SK-N-SH (cell line): ENCODE data around the gene MTA3. TPM values are rescaled to one million over a fixed set of nuclear protein-coding genes. Genes with fewer than 3 reads are reported as not detected.

Experiments used
- CTCF ChIA-PET: fragments of 300-600, 350-600 bp; formaldehyde crosslinking; extraction: SDS; loops from one replicate; lab custom pipeline; 2021; lab: Yijun Ruan, JAX
- POLR2A ChIA-PET: fragments of 350-600 bp; sonication (Branson Sonifier 250); formaldehyde crosslinking; extraction: SDS; loops from one replicate; lab custom pipeline; 2020; ENCODE audit warnings: antibody characterized with exemption, inconsistent platforms; lab: Yijun Ruan, JAX
- DNase-seq: peaks from one replicate; pipeline ENCODE4 v3.0.0; 2012
- H2AFZ ChIP-seq: fragments of 200-600 bp; sonication (generic); 2 replicates; pipeline ENCODE4 v1.8.1; 2016; ENCODE audit warnings: antibody characterized with exemption, mild to moderate bottlenecking, low read depth
- H3F3A ChIP-seq: fragments of 200-600 bp; sonication (generic); replicated peaks from 2 replicates; pipeline ENCODE3; 2016; ENCODE audit warnings: antibody characterized with exemption, mild to moderate bottlenecking; ENCODE audit not compliant: insufficient read depth
- H3K27ac ChIP-seq, 2 experiments: fragments of 200-500 bp in 1 of 2; fragments of 200-600 bp in 1 of 2; sonication (Bioruptor generic) in 1 of 2; sonication (generic), shearing (Covaris generic) in 1 of 2; 2 replicates each; pipeline versions ENCODE4 v1.5.1 to v1.6.1; 2014 to 2016; ENCODE audit warnings: low read depth in 2 of 2, inconsistent platforms in 1 of 2, low read length in 1 of 2, mild to moderate bottlenecking in 1 of 2, mixed read lengths in 1 of 2
- H3K27me3 ChIP-seq: fragments of 200-600 bp; sonication (generic), shearing (Covaris generic); 2 replicates; pipeline ENCODE4 v1.6.1; 2016; ENCODE audit warnings: mixed run types; ENCODE audit not compliant: insufficient read depth
- H3K36me3 ChIP-seq, 2 experiments: fragments of 200-500 bp in 1 of 2; fragments of 200-600 bp in 1 of 2; sonication (Bioruptor generic) in 1 of 2; sonication (generic) in 1 of 2; replicated peaks in 1 of 2; 2 replicates each; pipeline versions ENCODE3 to v1.5.1; 2014 to 2016; ENCODE audit warnings: low read length in 1 of 2, mild to moderate bottlenecking in 1 of 2; ENCODE audit not compliant: insufficient read depth in 2 of 2, control insufficient read depth in 1 of 2
- H3K4me1 ChIP-seq, 2 experiments: fragments of 200-500 bp in 1 of 2; fragments of 200-600 bp in 1 of 2; sonication (Bioruptor generic) in 1 of 2; sonication (generic), shearing (Covaris generic) in 1 of 2; 2 replicates each; pipeline versions ENCODE4 v1.5.1 to v1.6.1; 2014 to 2016; ENCODE audit warnings: low read depth in 1 of 2, low read length in 1 of 2, mixed run types in 1 of 2; ENCODE audit not compliant: insufficient read depth in 2 of 2, control insufficient read depth in 1 of 2
- H3K4me2 ChIP-seq: fragments of 200-600 bp; sonication (generic), shearing (Covaris generic); 2 replicates; pipeline ENCODE4 v1.6.1; 2017; ENCODE audit warnings: mixed run types
- H3K4me3 ChIP-seq, 2 experiments: fragments of 200-500 bp in 1 of 2; fragments of 200-600 bp in 1 of 2; sonication (Bioruptor generic) in 1 of 2; sonication (generic), shearing (Covaris generic) in 1 of 2; 2 replicates each; pipeline versions ENCODE4 v1.5.1 to v1.8.1; 2014 to 2016; ENCODE audit warnings: low read depth in 2 of 2, inconsistent platforms in 1 of 2, low read length in 1 of 2, mild to moderate bottlenecking in 1 of 2, mixed read lengths in 1 of 2, moderate library complexity in 1 of 2
- H3K79me2 ChIP-seq: fragments of 200-600 bp; sonication (generic); 2 replicates; pipeline ENCODE4 v1.8.1; 2017; ENCODE audit warnings: mild to moderate bottlenecking; ENCODE audit not compliant: insufficient read depth
- H3K9ac ChIP-seq: fragments of 200-600 bp; sonication (generic); 2 replicates; pipeline ENCODE4 v1.6.1; 2017; ENCODE audit warnings: mixed run types
- H3K9me2 ChIP-seq: fragments of 200-600 bp; sonication (generic); 2 replicates; pipeline ENCODE4 v1.6.1; 2017; ENCODE audit warnings: mixed run types
- H3K9me3 ChIP-seq: fragments of 200-600 bp; sonication (generic); 2 replicates; pipeline ENCODE4 v1.6.1; 2017; ENCODE audit warnings: mixed run types, mild to moderate bottlenecking, moderate library complexity
- H4K20me1 ChIP-seq: fragments of 200-600 bp; sonication (generic); 2 replicates; pipeline ENCODE4 v1.6.1; 2017; ENCODE audit warnings: mild to moderate bottlenecking, mixed run types; ENCODE audit not compliant: insufficient read depth
- CHD2 ChIP-seq: fragments of 150-350 bp; IDR thresholded peaks from 2 replicates; pipeline ENCODE4 v1.6.1; 2018; ENCODE audit warnings: low read length; ENCODE audit not compliant: partially characterized antibody
- EP300 ChIP-seq, 2 experiments: IDR thresholded peaks; 2 replicates each; pipeline versions ENCODE4 v1.4.0 to v1.6.1; 2012; ENCODE audit warnings: borderline replicate concordance in 1 of 2, low read depth in 1 of 2, low read length in 1 of 2
- EZH2phosphoT487 ChIP-seq: fragments of 200-600 bp; sonication (generic); IDR thresholded peaks from 2 replicates; pipeline ENCODE4 v1.6.1; 2017; ENCODE audit warnings: low read depth, mixed run types, mild to moderate bottlenecking, antibody characterized with exemption, moderate library complexity, borderline replicate concordance
- FOXJ3 ChIP-seq: sonication (generic); formaldehyde crosslinking; IDR thresholded peaks from 2 replicates; pipeline ENCODE4 v1.5.1; 2020; ENCODE audit warnings: mild to moderate bottlenecking, missing genetic modification reagents
- FOXM1 ChIP-seq: IDR thresholded peaks from 2 replicates; pipeline ENCODE4 v1.4.0; 2012; ENCODE audit warnings: low read depth, mild to moderate bottlenecking
- GABPA ChIP-seq: IDR thresholded peaks from 2 replicates; pipeline ENCODE4 v1.4.0; 2012; ENCODE audit warnings: low read depth, mild to moderate bottlenecking
- GATA2 ChIP-seq: sonication (generic); formaldehyde crosslinking; IDR thresholded peaks from 2 replicates; pipeline ENCODE4 v1.5.0; 2020; ENCODE audit warnings: mild to moderate bottlenecking, missing genetic modification reagents
- JUND ChIP-seq: IDR thresholded peaks from 2 replicates; pipeline ENCODE4 v1.4.0; 2012
- MEF2A ChIP-seq: IDR thresholded peaks from 2 replicates; pipeline ENCODE4 v1.4.0; 2012; ENCODE audit warnings: low read depth, borderline replicate concordance
- MXI1 ChIP-seq: IDR thresholded peaks from 2 replicates; pipeline ENCODE4 v1.6.1; 2012; ENCODE audit warnings: mild to moderate bottlenecking, low read depth, low read length, improper control_type of control experiment
- NFIC ChIP-seq: IDR thresholded peaks from 2 replicates; pipeline ENCODE4 v1.4.0; 2012; ENCODE audit warnings: borderline replicate concordance
- NRF1 ChIP-seq: IDR thresholded peaks from 2 replicates; pipeline ENCODE4 v1.6.1; 2012; ENCODE audit warnings: low read depth, mild to moderate bottlenecking, low read length
- POLR2AphosphoS5 ChIP-seq: IDR thresholded peaks from 2 replicates; pipeline ENCODE4 v1.6.1; 2012; ENCODE audit warnings: low read depth, low read length
- RAD21 ChIP-seq: IDR thresholded peaks from 2 replicates; pipeline ENCODE4 v1.6.1; 2012; ENCODE audit warnings: mild to moderate bottlenecking, low read length
- RXRA ChIP-seq: IDR thresholded peaks from 2 replicates; pipeline ENCODE4 v1.4.0; 2012; ENCODE audit warnings: low read depth, mild to moderate bottlenecking, borderline replicate concordance
- TAF1 ChIP-seq: IDR thresholded peaks from 2 replicates; pipeline ENCODE4 v1.6.1; 2012; ENCODE audit warnings: low read depth, mild to moderate bottlenecking, low read length, moderate library complexity, borderline replicate concordance
- TCF12 ChIP-seq: IDR thresholded peaks from 2 replicates; pipeline ENCODE4 v1.4.0; 2012
- YY1 ChIP-seq: IDR thresholded peaks from 2 replicates; pipeline ENCODE4 v1.4.0; 2012; ENCODE audit warnings: low read depth, mild to moderate bottlenecking
- WGBS: methylation state at CpG from one replicate; pipeline ENCODE4 v1.1.6; 2017; ENCODE audit warnings: low lambda C conversion rate; 5-methylcytosine and 5-hydroxymethylcytosine counted together
- polyA plus RNA-seq, 3 experiments: library from polyadenylated mRNA; depleted of rRNA; stranded (reverse); fragments of >200 nt; gene quantifications; 2 replicates each; pipeline ENCODE4 v1.2.3, GENCODE V29; 2012
- TF ChIP-seq, protein P1 (sequence below): fragments of 150-350 bp; IDR thresholded peaks from 2 replicates; pipeline ENCODE4 v1.6.1; 2016; ENCODE audit warnings: mild to moderate bottlenecking, low read depth, low read length
- TF ChIP-seq, protein P2 (sequence below): IDR thresholded peaks from 2 replicates; pipeline ENCODE4 v1.4.0; 2012; ENCODE audit warnings: low read depth, borderline replicate concordance
- TF ChIP-seq, protein P3 (sequence below): fragments of 200-600 bp; sonication (generic); IDR thresholded peaks from 2 replicates; pipeline ENCODE4 v1.6.1; 2017; ENCODE audit warnings: antibody characterized with exemption, mild to moderate bottlenecking, moderate library complexity
- TF ChIP-seq, protein P4 (sequence below): IDR thresholded peaks from 2 replicates; pipeline ENCODE4 v1.4.0; 2012; ENCODE audit warnings: low read depth

Gene MTA3
- polyA plus RNA-seq, 1 of the 3 experiments (the other 2 are of a cell fraction) = 30.8 TPM

DNA sequence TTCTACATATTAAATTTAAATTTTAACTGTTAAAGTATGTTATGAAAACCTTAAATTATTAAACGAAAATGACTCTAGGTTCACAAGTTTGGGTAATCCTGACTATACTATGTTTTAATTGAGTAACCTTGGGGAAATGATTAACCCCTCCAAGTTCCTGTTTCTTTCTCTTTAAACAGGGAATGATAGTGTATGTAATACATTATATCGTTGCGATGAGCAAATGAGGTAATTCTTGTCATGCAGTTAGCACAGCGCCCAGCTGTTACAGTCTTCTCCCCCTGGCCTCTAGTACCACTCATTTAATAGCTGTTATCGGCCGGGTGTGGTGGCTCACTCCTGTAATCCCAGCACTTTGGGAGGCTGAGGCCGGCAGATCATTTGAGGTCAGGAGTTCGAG lies 80.4 kb downstream of the MTA3 start:
- H3K9me2 ChIP-seq = no peaks in the 10 kb centered on the region
- 98% methylated on average over 8 of the region's 8 CpGs for WGBS
- CTCF ChIA-PET = interaction anchor here (0.7 to 1.8 kb wide), 2 partner anchors 15 to 18 kb away, joined by 4 to 13 read pairs; no protein-coding TSS in a partner anchor

DNA sequence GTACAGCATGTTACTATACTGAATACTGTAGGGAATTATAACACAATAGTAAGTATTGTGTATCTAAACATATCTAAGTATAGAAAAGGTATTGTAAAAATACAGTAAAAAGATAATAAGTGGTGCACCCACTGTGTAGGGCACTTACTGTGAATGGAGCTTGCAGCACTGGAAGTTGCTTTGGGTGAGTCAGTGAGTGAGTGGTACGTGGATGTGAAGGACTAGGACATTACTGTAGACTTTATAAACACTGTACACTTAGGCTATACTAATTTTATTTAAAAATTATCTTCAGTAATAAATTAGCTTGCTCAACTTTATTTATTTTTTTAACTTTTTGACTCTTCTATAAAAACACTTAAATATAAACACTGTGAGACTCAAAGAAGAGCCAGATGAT lies 82.6 kb downstream of the MTA3 start:
- Histone ChIP-seq H3F3A (no peaks in the 10 kb centered on the region), H3K9me3 (no peaks in the 10 kb centered on the region), H3K27me3 (no peaks in the 10 kb centered on the region), H3K4me2 (no peak overlapping the region), H3K36me3 (peaks cover 8 to 17% of the 10 kb centered on the region in 2 experiments), H3K9ac (no peak overlapping the region), H3K27ac (no peak overlapping the region)
- TF ChIP-seq JUND (no peak), MEF2A (no peak), TCF12 (no peak), NFIC (no peak), EP300 (IDR thresholded peaks at IDR 0.05; ENCODE audit: borderline replicate concordance in 1 of 2, low read depth in 1 of 2, low read length in 1 of 2) (no peak), CHD2 (no peak), TAF1 (no peak), FOXM1 (no peak), RXRA (no peak), GATA2 (no peak), RAD21 (no peak), POLR2AphosphoS5 (no peak), FOXJ3 (no peak), MXI1 (no peak), NRF1 (no peak)
- TF ChIP-seq, all 33 proteins: peak for 0
- H3K79me2 ChIP-seq = no peaks in the 10 kb centered on the region
- H4K20me1 ChIP-seq = no peaks in the 10 kb centered on the region
- H2AFZ ChIP-seq = no peak overlapping the region
- no peak for DNase-seq
- WGBS = 100% methylated on average over 1 of the region's 1 CpG
- H3K9me2 ChIP-seq = no peaks in the 10 kb centered on the region
- POLR2A ChIA-PET = no interaction called here
- H3K4me3 ChIP-seq = no peak overlapping the region
- CTCF ChIA-PET = interaction anchor here (1.0 to 5.3 kb wide), 2 partner anchors 12 to 129 kb away, joined by 3 to 33 read pairs; no protein-coding TSS in a partner anchor
- peaks cover 0 to 2% of the 10 kb centered on the region in 2 experiments; a peak in 2 of 4 replicates for H3K4me1 ChIP-seq

More for the DNA sequence above, 80.4 kb downstream of the MTA3 start:
- TF ChIP-seq GATA2 (no peak), TCF12 (no peak), YY1 (no peak), MXI1 (no peak), GABPA (no peak), EZH2phosphoT487 (no peak), FOXM1 (no peak)
- TF ChIP-seq, protein P1, sequence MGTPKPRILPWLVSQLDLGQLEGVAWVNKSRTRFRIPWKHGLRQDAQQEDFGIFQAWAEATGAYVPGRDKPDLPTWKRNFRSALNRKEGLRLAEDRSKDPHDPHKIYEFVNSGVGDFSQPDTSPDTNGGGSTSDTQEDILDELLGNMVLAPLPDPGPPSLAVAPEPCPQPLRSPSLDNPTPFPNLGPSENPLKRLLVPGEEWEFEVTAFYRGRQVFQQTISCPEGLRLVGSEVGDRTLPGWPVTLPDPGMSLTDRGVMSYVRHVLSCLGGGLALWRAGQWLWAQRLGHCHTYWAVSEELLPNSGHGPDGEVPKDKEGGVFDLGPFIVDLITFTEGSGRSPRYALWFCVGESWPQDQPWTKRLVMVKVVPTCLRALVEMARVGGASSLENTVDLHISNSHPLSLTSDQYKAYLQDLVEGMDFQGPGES = no peak
- TF ChIP-seq, protein P2, sequence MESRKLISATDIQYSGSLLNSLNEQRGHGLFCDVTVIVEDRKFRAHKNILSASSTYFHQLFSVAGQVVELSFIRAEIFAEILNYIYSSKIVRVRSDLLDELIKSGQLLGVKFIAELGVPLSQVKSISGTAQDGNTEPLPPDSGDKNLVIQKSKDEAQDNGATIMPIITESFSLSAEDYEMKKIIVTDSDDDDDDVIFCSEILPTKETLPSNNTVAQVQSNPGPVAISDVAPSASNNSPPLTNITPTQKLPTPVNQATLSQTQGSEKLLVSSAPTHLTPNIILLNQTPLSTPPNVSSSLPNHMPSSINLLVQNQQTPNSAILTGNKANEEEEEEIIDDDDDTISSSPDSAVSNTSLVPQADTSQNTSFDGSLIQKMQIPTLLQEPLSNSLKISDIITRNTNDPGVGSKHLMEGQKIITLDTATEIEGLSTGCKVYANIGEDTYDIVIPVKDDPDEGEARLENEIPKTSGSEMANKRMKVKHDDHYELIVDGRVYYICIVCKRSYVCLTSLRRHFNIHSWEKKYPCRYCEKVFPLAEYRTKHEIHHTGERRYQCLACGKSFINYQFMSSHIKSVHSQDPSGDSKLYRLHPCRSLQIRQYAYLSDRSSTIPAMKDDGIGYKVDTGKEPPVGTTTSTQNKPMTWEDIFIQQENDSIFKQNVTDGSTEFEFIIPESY = no peak
- TF ChIP-seq, protein P3, sequence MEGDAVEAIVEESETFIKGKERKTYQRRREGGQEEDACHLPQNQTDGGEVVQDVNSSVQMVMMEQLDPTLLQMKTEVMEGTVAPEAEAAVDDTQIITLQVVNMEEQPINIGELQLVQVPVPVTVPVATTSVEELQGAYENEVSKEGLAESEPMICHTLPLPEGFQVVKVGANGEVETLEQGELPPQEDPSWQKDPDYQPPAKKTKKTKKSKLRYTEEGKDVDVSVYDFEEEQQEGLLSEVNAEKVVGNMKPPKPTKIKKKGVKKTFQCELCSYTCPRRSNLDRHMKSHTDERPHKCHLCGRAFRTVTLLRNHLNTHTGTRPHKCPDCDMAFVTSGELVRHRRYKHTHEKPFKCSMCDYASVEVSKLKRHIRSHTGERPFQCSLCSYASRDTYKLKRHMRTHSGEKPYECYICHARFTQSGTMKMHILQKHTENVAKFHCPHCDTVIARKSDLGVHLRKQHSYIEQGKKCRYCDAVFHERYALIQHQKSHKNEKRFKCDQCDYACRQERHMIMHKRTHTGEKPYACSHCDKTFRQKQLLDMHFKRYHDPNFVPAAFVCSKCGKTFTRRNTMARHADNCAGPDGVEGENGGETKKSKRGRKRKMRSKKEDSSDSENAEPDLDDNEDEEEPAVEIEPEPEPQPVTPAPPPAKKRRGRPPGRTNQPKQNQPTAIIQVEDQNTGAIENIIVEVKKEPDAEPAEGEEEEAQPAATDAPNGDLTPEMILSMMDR = no peak
- TF ChIP-seq, protein P4, sequence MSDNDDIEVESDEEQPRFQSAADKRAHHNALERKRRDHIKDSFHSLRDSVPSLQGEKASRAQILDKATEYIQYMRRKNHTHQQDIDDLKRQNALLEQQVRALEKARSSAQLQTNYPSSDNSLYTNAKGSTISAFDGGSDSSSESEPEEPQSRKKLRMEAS = no peak
- no peak for DNase-seq
- no peaks in the 10 kb centered on the region for H4K20me1 ChIP-seq
- H3K4me2 ChIP-seq = no peak overlapping the region
- H3K9ac ChIP-seq = no peak overlapping the region
- no peaks in the 10 kb centered on the region; the same call in 1 of the 2 replicates for H3K9me3 ChIP-seq
- H3F3A ChIP-seq = no peaks in the 10 kb centered on the region
- POLR2A ChIA-PET = no interaction called here
- no peak overlapping the region for H3K4me3 ChIP-seq
- no peak overlapping the region for H2AFZ ChIP-seq
- H3K79me2 ChIP-seq = no peaks in the 10 kb centered on the region
- H3K4me1 ChIP-seq = no peaks in the 10 kb centered on the region; a peak in 1 of 4 replicates
- H3K27me3 ChIP-seq = no peaks in the 10 kb centered on the region
- H3K27ac ChIP-seq = no peak overlapping the region
- peaks cover 26 to 31% of the 10 kb centered on the region in 2 experiments for H3K36me3 ChIP-seq
